ENCODE measurements around the gene IKZF2.
"Not testable (repeated sequence)": the region's sequence is repeated elsewhere in the genome, so short reads cannot be mapped to it uniquely, and the experiment has no call there.

Gene IKZF2

GRCh38 chr2:213042262-213042661, 109.2 kb downstream of the IKZF2 start:
- Histone ChIP-seq H3K9me3 (ENCODE audit: control insufficient read depth, insufficient read depth, low read length) (no peaks in the 10 kb centered on the region), H3K27ac (ENCODE audit: low read length) (no peak overlapping the region), H3K36me3 (ENCODE audit: control insufficient read depth, insufficient read depth, low read length) (no peaks in the 10 kb centered on the region), H3K4me1 (ENCODE audit: control insufficient read depth, insufficient read depth, low read length) (no peaks in the 10 kb centered on the region), H3K27me3 (ENCODE audit: control insufficient read depth, insufficient read depth, low read length) (no peaks in the 10 kb centered on the region), H3K4me3 (ENCODE audit: low read length) (no peak overlapping the region)
- DNase-seq (ENCODE audit: low read depth, low spot score) = no peak
- no CpG with 5 or more reads among the region's 4 CpGs for WGBS (ENCODE audit: insufficient coverage, insufficient read length)

DNA sequence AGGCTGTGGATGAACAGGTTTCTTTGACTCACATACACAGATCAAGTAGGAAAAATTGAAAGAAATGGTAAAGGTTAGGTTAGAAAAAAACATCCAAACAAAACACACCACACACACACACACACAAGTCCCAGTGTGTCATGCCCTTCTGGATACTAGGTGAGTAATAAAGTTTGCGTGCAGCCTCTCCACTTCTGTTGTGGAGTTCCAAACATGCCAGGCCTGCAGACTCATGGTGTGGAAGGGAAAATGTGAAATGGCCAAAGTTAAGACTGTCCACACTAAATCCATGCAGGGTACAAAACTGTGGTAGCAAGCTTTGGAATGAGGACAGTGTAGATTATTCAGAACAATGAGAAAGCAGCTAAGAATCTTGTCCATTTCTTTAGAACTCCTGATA, 114.6 kb downstream of the IKZF2 start:
- no peaks in the 10 kb centered on the region for H3K4me1 ChIP-seq (ENCODE audit: control insufficient read depth, insufficient read depth, low read length)

DNA sequence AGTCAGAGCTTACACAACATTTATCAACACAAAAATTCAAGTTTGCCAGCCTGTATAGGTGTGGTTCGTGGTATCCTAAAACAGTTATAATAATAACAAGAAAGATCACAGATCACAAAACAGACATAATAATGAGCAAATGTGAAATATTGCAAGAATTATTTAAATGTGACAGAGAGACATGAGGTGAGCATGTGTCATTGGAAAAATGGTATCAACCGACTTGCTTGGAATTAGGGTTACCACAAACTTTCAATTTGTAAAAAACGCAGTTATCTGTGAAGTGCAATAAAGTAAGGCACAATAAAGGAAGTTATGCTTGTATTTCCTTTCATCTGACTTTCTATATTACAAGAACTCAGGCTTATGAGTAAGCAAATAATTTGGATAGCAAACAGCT, 116.8 kb downstream of the IKZF2 start:
- Histone ChIP-seq H3K27me3 (ENCODE audit: control insufficient read depth, insufficient read depth, low read length) (no peaks in the 10 kb centered on the region), H3K4me1 (ENCODE audit: control insufficient read depth, insufficient read depth, low read length) (no peaks in the 10 kb centered on the region), H3K9me3 (ENCODE audit: control insufficient read depth, insufficient read depth, low read length) (no peaks in the 10 kb centered on the region), H3K36me3 (ENCODE audit: control insufficient read depth, insufficient read depth, low read length) (no peaks in the 10 kb centered on the region), H3K4me3 (ENCODE audit: low read length) (no peak overlapping the region), H3K27ac (ENCODE audit: low read length) (no peak overlapping the region)
- no CpG with 5 or more reads among the region's 3 CpGs for WGBS (ENCODE audit: insufficient coverage, insufficient read length)
- no peak for DNase-seq (ENCODE audit: low read depth, low spot score)

More for the DNA sequence above, 114.6 kb downstream of the IKZF2 start:
- no CpG with 5 or more reads among the region's 1 CpG for WGBS (ENCODE audit: insufficient coverage, insufficient read length)
- Histone ChIP-seq H3K4me3 (ENCODE audit: low read length) (no peak overlapping the region), H3K27me3 (ENCODE audit: control insufficient read depth, insufficient read depth, low read length) (no peaks in the 10 kb centered on the region), H3K27ac (ENCODE audit: low read length) (no peak overlapping the region), H3K36me3 (ENCODE audit: control insufficient read depth, insufficient read depth, low read length) (no peaks in the 10 kb centered on the region), H3K9me3 (ENCODE audit: control insufficient read depth, insufficient read depth, low read length) (no peaks in the 10 kb centered on the region)
- no peak for DNase-seq (ENCODE audit: low read depth, low spot score)

- no peak for DNase-seq (ENCODE audit: low read depth, low spot score)
- Histone ChIP-seq H3K9me3 (ENCODE audit: control insufficient read depth, insufficient read depth, low read length) (no peaks in the 10 kb centered on the region), H3K27me3 (ENCODE audit: control insufficient read depth, insufficient read depth, low read length) (no peaks in the 10 kb centered on the region), H3K4me3 (ENCODE audit: low read length) (no peak overlapping the region), H3K36me3 (ENCODE audit: control insufficient read depth, insufficient read depth, low read length) (no peaks in the 10 kb centered on the region), H3K4me1 (ENCODE audit: control insufficient read depth, insufficient read depth, low read length) (no peaks in the 10 kb centered on the region), H3K27ac (ENCODE audit: low read length) (no peak overlapping the region)
- no CpG with 5 or more reads among the region's 3 CpGs for WGBS (ENCODE audit: insufficient coverage, insufficient read length)
These were observed 118.8 kb downstream of the IKZF2 start for GRCh38 chr2:213032607-213033006.

DNA sequence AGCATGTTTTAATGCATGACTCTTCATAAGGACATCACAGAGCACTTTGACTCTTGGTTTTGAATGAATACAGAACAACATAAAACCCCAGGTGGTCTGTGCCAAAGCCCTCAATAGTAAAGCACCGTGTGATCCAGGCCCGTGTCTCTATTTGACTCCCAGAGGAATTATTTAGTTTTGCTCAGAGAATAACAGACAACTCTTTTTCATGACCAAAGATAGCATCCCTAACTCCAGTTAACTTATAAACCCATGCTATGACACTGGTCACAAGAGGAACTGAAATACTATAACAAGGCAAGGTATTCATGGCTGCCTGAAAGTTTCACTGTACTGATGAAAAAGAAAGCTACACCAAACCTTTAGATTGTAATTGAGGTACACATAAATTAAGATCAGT, 128.4 kb downstream of the IKZF2 start:
- Histone ChIP-seq H3K36me3 (ENCODE audit: control insufficient read depth, insufficient read depth, low read length) (no peaks in the 10 kb centered on the region), H3K4me1 (ENCODE audit: control insufficient read depth, insufficient read depth, low read length) (no peaks in the 10 kb centered on the region), H3K27ac (ENCODE audit: low read length) (no peak overlapping the region), H3K27me3 (ENCODE audit: control insufficient read depth, insufficient read depth, low read length) (no peaks in the 10 kb centered on the region), H3K4me3 (ENCODE audit: low read length) (no peak overlapping the region), H3K9me3 (ENCODE audit: control insufficient read depth, insufficient read depth, low read length) (no peaks in the 10 kb centered on the region)
- DNase-seq (ENCODE audit: low read depth, low spot score) = no peak
- WGBS (ENCODE audit: insufficient coverage, insufficient read length) = no CpG with 5 or more reads among the region's 2 CpGs

DNA sequence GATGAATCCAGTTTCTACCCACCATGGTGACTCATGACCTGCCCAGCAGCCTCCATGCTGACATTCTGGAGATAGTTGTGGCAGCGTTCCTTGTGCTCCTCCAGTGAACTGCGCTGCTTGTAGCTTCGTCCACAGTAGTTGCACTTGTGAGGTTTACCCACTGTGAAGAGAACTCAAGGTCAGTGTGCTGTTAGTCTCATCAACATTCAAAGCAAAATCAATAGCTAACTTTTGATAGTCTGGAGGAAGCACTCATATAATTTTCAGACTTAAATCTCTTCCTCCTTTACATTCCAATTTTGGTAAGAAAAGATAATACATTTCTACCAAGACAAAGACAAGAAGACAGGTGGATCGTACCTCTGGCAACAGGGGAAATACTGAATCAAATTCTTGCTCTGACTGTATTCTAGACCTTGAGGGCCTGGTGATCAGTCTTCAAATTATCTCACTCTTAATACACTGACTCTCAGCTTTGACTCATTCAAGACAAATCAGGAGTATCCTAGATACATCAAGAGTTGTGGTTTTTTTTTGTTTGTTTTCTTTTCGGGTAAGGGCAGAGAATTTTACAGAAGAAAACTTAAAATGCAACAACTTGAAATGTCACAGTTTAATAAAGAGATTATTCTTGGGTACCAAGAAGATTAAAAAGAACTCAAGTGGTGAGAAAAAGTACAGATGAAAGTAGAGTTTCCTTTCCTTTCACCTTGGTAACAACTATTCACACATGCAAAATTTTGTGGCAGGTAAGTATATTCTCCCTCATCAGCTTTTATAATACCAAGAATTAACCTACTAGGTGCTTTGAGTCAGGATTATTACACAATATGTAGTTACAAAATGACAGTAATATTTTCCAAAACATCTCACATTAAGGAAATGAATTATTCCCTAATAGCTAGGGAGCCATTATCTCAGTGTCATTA, 129.2 kb downstream of the IKZF2 start:
- no peak for DNase-seq (ENCODE audit: low read depth, low spot score)
- Histone ChIP-seq H3K27ac (ENCODE audit: low read length) (no peak overlapping the region), H3K27me3 (ENCODE audit: control insufficient read depth, insufficient read depth, low read length) (no peaks in the 10 kb centered on the region), H3K36me3 (ENCODE audit: control insufficient read depth, insufficient read depth, low read length) (no peaks in the 10 kb centered on the region), H3K4me3 (ENCODE audit: low read length) (no peak overlapping the region), H3K4me1 (ENCODE audit: control insufficient read depth, insufficient read depth, low read length) (no peaks in the 10 kb centered on the region), H3K9me3 (ENCODE audit: control insufficient read depth, insufficient read depth, low read length) (no peaks in the 10 kb centered on the region)
- WGBS (ENCODE audit: insufficient coverage, insufficient read length) = no CpG with 5 or more reads among the region's 5 CpGs

- not testable (repeated sequence) for H3K27ac ChIP-seq (ENCODE audit: low read length); H3K36me3 ChIP-seq (ENCODE audit: control insufficient read depth, insufficient read depth, low read length); H3K27me3 ChIP-seq (ENCODE audit: control insufficient read depth, insufficient read depth, low read length); H3K9me3 ChIP-seq (ENCODE audit: control insufficient read depth, insufficient read depth, low read length); H3K4me3 ChIP-seq (ENCODE audit: low read length); H3K4me1 ChIP-seq (ENCODE audit: control insufficient read depth, insufficient read depth, low read length); DNase-seq (ENCODE audit: low read depth, low spot score)
- WGBS (ENCODE audit: insufficient coverage, insufficient read length) = no CpG with 5 or more reads among the region's 6 CpGs
These were observed 130.5 kb downstream of the IKZF2 start for GRCh38 chr2:213020913-213021312.

DNA sequence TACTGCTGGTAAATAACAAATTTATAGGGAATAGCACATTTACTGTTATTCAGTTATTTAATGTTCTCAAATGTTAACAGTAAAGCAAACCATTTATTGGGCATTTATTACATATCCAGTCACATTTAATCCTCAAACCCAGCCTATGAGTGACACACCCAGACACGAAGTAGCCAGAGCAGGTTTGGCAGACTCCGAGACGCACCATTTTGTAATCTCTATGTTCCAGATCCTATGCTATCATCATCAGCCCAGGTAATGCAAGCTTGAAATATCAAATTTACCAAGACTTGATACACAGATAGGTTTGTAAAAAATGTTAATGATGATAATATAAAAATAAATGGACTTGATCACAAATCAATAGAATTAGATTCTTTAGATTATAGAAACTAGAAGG, 131.1 kb downstream of the IKZF2 start:
- no peak for DNase-seq (ENCODE audit: low read depth, low spot score)
- H3K27ac ChIP-seq (ENCODE audit: low read length) = no peak overlapping the region
- H3K4me1 ChIP-seq (ENCODE audit: control insufficient read depth, insufficient read depth, low read length) = no peaks in the 10 kb centered on the region
- WGBS (ENCODE audit: insufficient coverage, insufficient read length) = no CpG with 5 or more reads among the region's 3 CpGs
- no peaks in the 10 kb centered on the region for H3K9me3 ChIP-seq (ENCODE audit: control insufficient read depth, insufficient read depth, low read length)
- no peak overlapping the region for H3K4me3 ChIP-seq (ENCODE audit: low read length)
- no peaks in the 10 kb centered on the region for H3K27me3 ChIP-seq (ENCODE audit: control insufficient read depth, insufficient read depth, low read length)
- no peaks in the 10 kb centered on the region for H3K36me3 ChIP-seq (ENCODE audit: control insufficient read depth, insufficient read depth, low read length)

GRCh38 chr2:213019368-213019767, 132.0 kb downstream of the IKZF2 start:
- H3K36me3 ChIP-seq (ENCODE audit: control insufficient read depth, insufficient read depth, low read length) = no peaks in the 10 kb centered on the region
- no CpG with 5 or more reads among the region's 2 CpGs for WGBS (ENCODE audit: insufficient coverage, insufficient read length)
- no peaks in the 10 kb centered on the region for H3K4me1 ChIP-seq (ENCODE audit: control insufficient read depth, insufficient read depth, low read length)
- H3K4me3 ChIP-seq (ENCODE audit: low read length) = no peak overlapping the region
- H3K27ac ChIP-seq (ENCODE audit: low read length) = no peak overlapping the region
- no peak for DNase-seq (ENCODE audit: low read depth, low spot score)
- H3K27me3 ChIP-seq (ENCODE audit: control insufficient read depth, insufficient read depth, low read length) = no peaks in the 10 kb centered on the region
- H3K9me3 ChIP-seq (ENCODE audit: control insufficient read depth, insufficient read depth, low read length) = no peaks in the 10 kb centered on the region

- no peak overlapping the region for H3K4me3 ChIP-seq (ENCODE audit: low read length)
- H3K27ac ChIP-seq (ENCODE audit: low read length) = no peak overlapping the region
- H3K27me3 ChIP-seq (ENCODE audit: control insufficient read depth, insufficient read depth, low read length) = no peaks in the 10 kb centered on the region
- DNase-seq (ENCODE audit: low read depth, low spot score) = no peak
- H3K9me3 ChIP-seq (ENCODE audit: control insufficient read depth, insufficient read depth, low read length) = no peaks in the 10 kb centered on the region
- no peaks in the 10 kb centered on the region for H3K4me1 ChIP-seq (ENCODE audit: control insufficient read depth, insufficient read depth, low read length)
- no peaks in the 10 kb centered on the region for H3K36me3 ChIP-seq (ENCODE audit: control insufficient read depth, insufficient read depth, low read length)
These were observed 133.0 kb downstream of the IKZF2 start for GRCh38 chr2:213018340-213018901.

- Histone ChIP-seq H3K4me1 (ENCODE audit: control insufficient read depth, insufficient read depth, low read length) (no peaks in the 10 kb centered on the region), H3K36me3 (ENCODE audit: control insufficient read depth, insufficient read depth, low read length) (no peaks in the 10 kb centered on the region), H3K27me3 (ENCODE audit: control insufficient read depth, insufficient read depth, low read length) (no peaks in the 10 kb centered on the region), H3K4me3 (ENCODE audit: low read length) (no peak overlapping the region), H3K9me3 (ENCODE audit: control insufficient read depth, insufficient read depth, low read length) (no peaks in the 10 kb centered on the region), H3K27ac (ENCODE audit: low read length) (no peak overlapping the region)
- no CpG with 5 or more reads among the region's 1 CpG for WGBS (ENCODE audit: insufficient coverage, insufficient read length)
- no peak for DNase-seq (ENCODE audit: low read depth, low spot score)
These were observed 134.0 kb downstream of the IKZF2 start for GRCh38 chr2:213017404-213017803.
